ENCODE results near the gene DIDO1.

DNA sequence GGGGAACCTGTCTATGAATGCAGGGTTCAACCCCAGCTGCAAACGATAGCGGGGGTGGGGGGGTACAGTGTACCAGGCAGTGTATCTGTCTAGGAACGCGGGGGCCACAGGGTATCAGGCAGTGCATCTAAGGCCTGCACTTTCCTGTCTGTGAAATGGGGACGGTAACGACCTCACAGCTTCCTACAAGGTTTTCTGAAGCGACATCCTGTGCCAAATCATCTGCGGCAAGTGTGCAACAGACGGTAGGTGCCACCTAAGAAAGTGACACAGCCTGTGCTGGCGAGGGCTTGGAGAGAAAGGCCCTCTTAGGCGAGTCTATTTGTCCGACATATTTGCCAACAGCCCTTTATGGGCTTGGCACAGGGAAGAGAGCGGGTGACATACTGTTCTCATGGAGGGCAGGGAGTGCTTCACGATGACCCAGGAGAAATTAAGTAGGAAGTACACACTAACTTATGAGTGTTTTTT, 3.8 kb downstream of the DIDO1 start:
- TF ChIP-seq, protein P1, sequence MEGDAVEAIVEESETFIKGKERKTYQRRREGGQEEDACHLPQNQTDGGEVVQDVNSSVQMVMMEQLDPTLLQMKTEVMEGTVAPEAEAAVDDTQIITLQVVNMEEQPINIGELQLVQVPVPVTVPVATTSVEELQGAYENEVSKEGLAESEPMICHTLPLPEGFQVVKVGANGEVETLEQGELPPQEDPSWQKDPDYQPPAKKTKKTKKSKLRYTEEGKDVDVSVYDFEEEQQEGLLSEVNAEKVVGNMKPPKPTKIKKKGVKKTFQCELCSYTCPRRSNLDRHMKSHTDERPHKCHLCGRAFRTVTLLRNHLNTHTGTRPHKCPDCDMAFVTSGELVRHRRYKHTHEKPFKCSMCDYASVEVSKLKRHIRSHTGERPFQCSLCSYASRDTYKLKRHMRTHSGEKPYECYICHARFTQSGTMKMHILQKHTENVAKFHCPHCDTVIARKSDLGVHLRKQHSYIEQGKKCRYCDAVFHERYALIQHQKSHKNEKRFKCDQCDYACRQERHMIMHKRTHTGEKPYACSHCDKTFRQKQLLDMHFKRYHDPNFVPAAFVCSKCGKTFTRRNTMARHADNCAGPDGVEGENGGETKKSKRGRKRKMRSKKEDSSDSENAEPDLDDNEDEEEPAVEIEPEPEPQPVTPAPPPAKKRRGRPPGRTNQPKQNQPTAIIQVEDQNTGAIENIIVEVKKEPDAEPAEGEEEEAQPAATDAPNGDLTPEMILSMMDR (IDR thresholded peaks at IDR 0.05): no peak
- TF ChIP-seq POLR2A (IDR thresholded peaks at IDR 0.05): no peak
- TF ChIP-seq POLR2AphosphoS5 (IDR thresholded peaks at IDR 0.05): no peak
